ENCODE measurements around the gene CMTM5. TPM values are rescaled to one million over a fixed set of nuclear protein-coding genes. Genes with fewer than 3 reads are reported as not detected.

The CMTM5 gene
- 1 to 10 TPM in 8 of 12 donors, under 1 TPM in 2, not detected in 2; 0.52 to 3.6 (median 1.5) TPM for polyA plus RNA-seq (ENCODE audit: insufficient read length in 12 of 12)
- long read RNA-seq, donor 1, partial matches to known transcripts, result 0 of 2 reads
- long read RNA-seq, donor 1, other reads (novel, unspliced or antisense), result 0 of 2 reads
- long read RNA-seq, donor 2, partial matches to known transcripts, result 0 of 1 reads
- long read RNA-seq, donor 2, other reads (novel, unspliced or antisense), result 0 of 1 reads
- long read RNA-seq, donor 3, result 0 reads
- long read RNA-seq, donor 4, result 0 reads
- long read RNA-seq, donor 5, partial matches to known transcripts, result 0 of 1 reads
- long read RNA-seq, donor 5, other reads (novel, unspliced or antisense), result 0 of 1 reads
- long read RNA-seq, donor 6, result 0 reads
- long read RNA-seq, donor 7, partial matches to known transcripts, result 0 of 2 reads
- long read RNA-seq, donor 7, other reads (novel, unspliced or antisense), result 0 of 2 reads
- long read RNA-seq, donor 8, partial matches to known transcripts, result 0 of 3 reads
- long read RNA-seq, donor 8, other reads (novel, unspliced or antisense), result 0 of 3 reads
- long read RNA-seq, donor 9, partial matches to known transcripts, result 632 of 672 reads
- long read RNA-seq, donor 9, other reads (novel, unspliced or antisense), result 37 of 672 reads
- long read RNA-seq, donor 10, result 0 reads
- long read RNA-seq, donor 11, partial matches to known transcripts, result 0 of 2 reads
- long read RNA-seq, donor 11, other reads (novel, unspliced or antisense), result 0 of 2 reads

DNA sequence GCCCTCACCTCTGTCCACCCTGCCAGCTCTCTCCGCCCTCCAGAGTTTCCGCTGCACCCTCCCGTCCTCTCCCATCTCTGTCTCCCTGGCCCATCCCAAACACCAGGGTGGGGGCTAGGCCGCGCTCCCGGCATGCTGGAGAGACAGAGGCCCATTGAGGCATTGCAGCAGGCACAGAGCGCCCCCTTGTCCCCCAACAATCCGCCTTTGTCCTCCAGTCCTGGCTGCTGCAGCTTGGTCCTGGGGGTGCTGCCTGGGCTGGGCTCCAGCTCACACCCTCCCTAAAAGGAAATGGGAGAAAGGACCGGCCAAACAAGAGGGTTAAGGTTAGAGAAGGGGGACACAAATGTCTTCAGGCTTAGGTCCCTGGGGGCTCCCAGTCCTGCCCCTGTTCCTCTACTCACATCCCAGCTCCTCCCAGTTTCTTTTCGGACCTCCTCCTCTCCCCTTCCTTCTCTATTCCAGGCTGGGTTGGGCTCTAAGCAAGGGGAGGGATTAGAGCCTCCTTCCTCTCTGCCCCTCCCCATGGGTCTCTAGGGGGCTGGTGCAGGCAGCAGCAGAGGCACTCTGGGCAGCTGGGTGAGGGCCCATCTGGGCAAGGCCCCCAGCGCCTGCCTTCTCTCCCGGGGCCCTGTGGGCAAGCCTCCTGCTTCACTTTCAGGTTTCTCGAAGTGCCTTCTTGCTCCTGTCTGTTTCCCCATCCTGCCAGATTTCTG, at the start of gene CMTM5:
TSS of gene CMTM5 (plus strand) at position 565 of the 716 bp plus-strand sequence. CDS start 206 bp downstream, outside the sequence.
- peak; percentile 31 for DNase-seq

- DNase-seq, result peak; percentile 84
Observed at GRCh38 chr14:23327947-23328744, 48.7 kb upstream of the CMTM5 start.

- DNase-seq, result no peak
Observed at GRCh38 chr14:23335623-23336022, 41.2 kb upstream of the CMTM5 start.

GRCh38 chr14:23339506-23340268, 37.2 kb upstream of the CMTM5 start:
- DNase-seq, result no peak

DNA sequence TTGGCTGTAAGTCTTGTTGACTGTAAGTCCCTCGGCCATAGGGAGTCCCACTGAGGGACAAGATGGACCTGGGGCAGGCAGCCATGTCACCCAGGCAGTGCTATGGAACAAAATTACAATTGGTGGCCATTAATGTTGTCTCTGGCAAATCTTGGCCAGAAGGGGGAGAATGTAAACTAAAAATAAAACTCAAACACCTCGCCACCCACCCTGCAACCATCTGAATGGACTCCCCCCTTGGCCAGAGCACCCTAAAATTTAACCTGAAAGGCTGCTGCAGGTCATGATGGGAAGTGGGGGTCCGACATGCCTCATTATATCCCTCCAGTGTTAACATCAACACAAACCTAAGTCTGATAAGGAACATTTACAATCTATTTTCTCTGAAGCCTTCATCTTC, 32.4 kb upstream of the CMTM5 start:
- DNase-seq, result no peak

DNA sequence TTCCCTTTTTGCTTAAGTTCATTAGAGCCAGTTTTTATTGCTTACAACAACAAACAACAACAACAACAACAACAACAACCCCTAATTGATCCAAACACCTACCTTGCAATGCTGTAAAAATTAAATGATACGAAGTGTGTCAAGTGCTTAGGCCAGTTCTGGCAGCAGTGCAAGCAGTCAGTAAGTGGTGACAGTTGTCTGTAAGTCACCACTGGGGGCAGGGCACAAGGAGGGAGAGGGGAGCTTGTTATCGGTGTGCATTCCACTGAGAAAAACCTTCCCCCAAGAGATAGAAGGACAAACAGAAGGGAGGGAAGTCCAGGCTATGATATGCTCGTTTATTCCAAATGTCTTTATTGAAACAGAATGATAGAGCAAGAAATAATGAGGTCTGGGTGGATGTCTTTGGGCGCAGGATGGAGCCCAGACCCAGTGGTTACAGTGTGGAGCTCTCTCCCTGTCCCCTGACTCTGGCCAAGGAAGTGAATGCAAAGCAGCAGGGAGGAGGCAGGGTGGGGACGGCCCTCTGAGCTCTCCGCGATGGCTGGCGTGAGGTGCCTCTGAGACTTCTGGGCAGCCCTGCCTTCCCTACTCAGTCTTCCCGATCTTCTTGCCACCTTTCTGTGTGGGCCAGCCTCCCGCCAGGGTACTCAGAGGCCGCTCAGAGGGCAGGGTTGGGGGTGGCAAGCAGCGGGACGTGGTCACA, 30.7 kb upstream of the CMTM5 start:
- DNase-seq, result no peak

- no peak for DNase-seq
Observed at GRCh38 chr14:23346693-23347405, 30.0 kb upstream of the CMTM5 start.

DNA sequence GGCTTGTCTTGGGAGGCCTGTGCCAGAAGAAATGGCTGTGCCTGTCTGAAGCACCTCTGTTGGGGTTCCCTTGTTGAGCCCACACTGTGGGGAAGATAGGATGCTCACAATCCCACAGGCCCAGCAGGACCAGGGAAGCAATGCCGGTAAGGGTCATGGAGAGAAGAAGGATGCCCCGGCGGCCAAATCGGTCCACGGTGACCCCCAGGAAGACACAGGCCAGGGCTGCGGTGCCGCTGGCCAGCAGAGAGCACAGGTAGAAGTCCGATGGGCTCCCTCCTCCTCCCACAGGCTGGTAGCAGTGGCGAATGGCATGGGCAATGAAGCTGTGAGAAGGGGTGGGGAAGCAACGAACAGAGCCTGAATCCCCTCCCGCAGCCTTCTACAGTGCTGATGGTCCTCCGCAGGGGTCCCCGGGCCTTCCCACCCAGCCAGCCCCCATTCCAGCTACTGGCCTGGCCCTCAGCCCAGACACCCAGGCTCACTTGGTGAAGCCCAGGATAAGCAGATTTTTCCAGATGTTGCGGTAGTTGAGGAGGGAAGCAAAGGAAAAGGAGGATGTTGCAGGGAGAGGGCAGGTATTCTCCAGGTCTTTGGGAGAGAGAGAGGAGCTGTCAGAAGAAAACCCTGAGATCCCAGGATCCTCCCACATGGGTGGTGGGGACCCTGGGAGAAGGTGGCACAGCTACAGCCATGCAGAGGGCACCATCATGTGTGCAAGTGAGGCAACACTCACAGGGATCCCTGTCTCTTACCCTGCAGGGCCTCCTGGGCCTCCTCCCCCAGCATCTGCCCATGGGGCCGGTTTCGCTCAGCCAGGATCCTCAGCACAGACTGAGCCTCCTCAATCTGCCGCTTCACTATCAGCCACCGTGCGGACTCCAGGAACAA, 29.2 kb upstream of the CMTM5 start:
- no peak for DNase-seq

- no peak for DNase-seq
Observed at GRCh38 chr14:23348297-23348655, 28.6 kb upstream of the CMTM5 start.

- DNase-seq, result no peak
Observed at GRCh38 chr14:23349156-23349845, 27.5 kb upstream of the CMTM5 start.

DNA sequence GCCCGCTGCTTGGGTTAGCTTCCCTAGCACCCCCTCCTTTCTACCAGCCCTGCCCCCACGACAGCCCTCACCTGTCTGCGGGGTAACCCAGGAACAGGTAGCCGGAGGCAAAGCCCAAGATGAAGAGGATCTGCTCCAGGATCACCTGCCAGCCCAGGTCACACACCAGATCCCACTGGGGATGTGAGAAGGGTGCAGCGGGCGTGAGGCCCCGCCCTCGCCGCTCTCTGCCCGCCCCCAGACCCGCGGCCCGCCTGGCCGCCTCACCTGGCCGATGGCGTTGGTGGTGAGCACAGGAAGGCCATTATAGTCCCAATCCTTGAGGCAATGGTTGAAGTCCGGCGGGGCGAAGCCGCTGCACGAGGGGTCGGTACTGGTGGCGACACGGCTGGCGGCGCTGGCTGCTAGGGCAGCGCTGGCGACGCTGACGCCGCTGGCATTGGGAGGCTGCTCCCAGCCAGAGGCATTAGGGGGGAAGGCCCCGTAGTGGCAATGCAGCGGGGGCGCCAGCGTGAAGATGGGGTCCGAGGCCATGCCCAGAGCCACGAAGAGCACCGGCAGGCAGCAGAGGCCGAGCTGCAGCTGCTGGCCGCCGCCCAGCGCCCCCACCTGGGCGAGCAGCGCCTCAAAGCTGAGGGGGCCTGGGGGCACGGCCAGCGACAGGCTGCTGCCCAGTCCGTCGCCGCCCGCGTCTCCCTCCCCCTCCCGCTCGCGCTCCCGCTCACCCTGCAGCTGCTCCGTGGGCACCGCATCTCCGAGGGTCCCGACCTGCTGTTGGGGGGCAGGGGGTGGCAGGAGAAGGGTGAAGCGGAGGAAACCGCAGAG, 25.0 kb upstream of the CMTM5 start:
- no peak for DNase-seq

GRCh38 chr14:23352506-23353432, 24.1 kb upstream of the CMTM5 start, which contains the start of gene SLC22A17:
Gene SLC22A17 (minus strand): TSS chr14:23352887.
- DNase-seq, result peak; percentile 93

GRCh38 chr14:23353433-23353780, 23.4 kb upstream of the CMTM5 start:
- no peak for DNase-seq

- DNase-seq, result no peak
Observed at GRCh38 chr14:23354990-23355389, 21.9 kb upstream of the CMTM5 start.

DNA sequence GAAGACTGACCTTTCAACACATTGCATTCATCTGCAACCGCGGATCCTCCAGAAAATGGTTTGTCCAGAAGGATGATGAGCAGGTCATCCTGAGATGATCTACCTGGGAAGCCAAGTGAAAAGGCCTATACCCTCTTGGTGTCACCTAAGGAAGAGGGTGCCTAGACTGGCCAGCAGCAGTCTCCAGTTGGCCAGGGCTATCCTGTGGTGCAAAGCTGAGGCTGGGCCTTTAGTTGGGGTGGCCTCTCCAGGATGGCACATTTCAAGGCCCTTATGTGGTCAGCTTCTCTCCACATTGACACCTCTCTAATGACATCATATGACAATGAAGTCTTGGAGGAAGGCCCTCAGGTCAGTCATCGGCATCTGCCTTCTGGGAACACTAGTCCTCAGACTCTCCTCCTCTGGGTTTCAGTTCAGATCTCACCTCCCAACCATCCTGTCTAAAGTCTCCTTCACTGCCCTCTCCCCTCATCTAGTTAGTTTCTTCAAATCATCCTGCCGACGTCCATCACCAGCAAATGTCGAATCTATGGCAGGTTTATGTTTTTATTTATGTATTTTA, 20.9 kb upstream of the CMTM5 start:
- no peak for DNase-seq

Measured in muscle of arm (tissue), 14 donors.